Suprapubic skin (tissue), 3 donors: ENCODE results near the gene CREB5.

ENCODE experiments used
- CTCF ChIP-seq, 2 donors: fragments of 200-600 bp in 1 of 2; fragments of 450-650 bp in 1 of 2; sonication (generic) in 1 of 2; IDR thresholded peaks; one replicate each; pipeline ENCODE4 v1.5.1; 2016 to 2019; ENCODE audit warnings: antibody characterized with exemption in 2 of 2, mild to moderate bottlenecking in 1 of 2, moderate library complexity in 1 of 2
- POLR2A ChIP-seq, 2 donors: fragments of 450-650 bp; IDR thresholded peaks; one replicate each; pipeline ENCODE4 v1.6.1; 2017; ENCODE audit warnings: antibody characterized with exemption in 2 of 2, mild to moderate bottlenecking in 2 of 2, moderate library complexity in 2 of 2

- no peak for TF ChIP-seq CTCF (IDR thresholded peaks at IDR 0.05)
- no peak for TF ChIP-seq POLR2A (IDR thresholded peaks at IDR 0.05)
Observed at GRCh38 chr7:28375729-28376128, 36.6 kb upstream of the CREB5 start.
